Diencephalon (tissue), 1 donor: ENCODE data around the gene PPP1R37. TPM values are rescaled to one million over a fixed set of nuclear protein-coding genes. Genes with fewer than 3 reads are reported as not detected.

Source experiments
- small RNA-seq: library from RNA; depleted of rRNA; stranded (forward); fragments of <200 nt; gene quantifications from one replicate; pipeline ENCODE3, GENCODE V24; 2014
- total RNA-seq: library from RNA; depleted of rRNA; stranded (reverse); fragments of >200 nt; gene quantifications from one replicate; pipeline ENCODE4 v1.2.3, GENCODE V29; 2014

The PPP1R37 gene, protein sequence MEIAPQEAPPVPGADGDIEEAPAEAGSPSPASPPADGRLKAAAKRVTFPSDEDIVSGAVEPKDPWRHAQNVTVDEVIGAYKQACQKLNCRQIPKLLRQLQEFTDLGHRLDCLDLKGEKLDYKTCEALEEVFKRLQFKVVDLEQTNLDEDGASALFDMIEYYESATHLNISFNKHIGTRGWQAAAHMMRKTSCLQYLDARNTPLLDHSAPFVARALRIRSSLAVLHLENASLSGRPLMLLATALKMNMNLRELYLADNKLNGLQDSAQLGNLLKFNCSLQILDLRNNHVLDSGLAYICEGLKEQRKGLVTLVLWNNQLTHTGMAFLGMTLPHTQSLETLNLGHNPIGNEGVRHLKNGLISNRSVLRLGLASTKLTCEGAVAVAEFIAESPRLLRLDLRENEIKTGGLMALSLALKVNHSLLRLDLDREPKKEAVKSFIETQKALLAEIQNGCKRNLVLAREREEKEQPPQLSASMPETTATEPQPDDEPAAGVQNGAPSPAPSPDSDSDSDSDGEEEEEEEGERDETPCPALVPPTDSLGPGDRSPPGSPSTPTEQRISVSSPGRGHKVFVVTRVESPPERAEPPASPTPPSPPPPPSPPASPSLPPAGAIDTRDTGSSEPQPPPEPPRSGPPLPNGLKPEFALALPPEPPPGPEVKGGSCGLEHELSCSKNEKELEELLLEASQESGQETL
- 21.0 TPM for total RNA-seq

GRCh38 chr19:45092747-45093678, at the start of gene PPP1R37:
Gene PPP1R37 (plus strand): TSS chr19:45093179. CDS start chr19:45093326, 147 bp downstream.

GRCh38 chr19:45076029-45076850, 16.7 kb upstream of the PPP1R37 start, which contains the start of gene ZNF296:
Gene ZNF296 (minus strand): TSS chr19:45076478. CDS start chr19:45076373, 105 bp downstream.

GRCh38 chr19:45079063-45079910, 13.7 kb upstream of the PPP1R37 start, which contains the start of gene GEMIN7:
Gene GEMIN7 (plus strand): TSS chr19:45079260. CDS start chr19:45090115, 10,855 bp downstream.

DNA sequence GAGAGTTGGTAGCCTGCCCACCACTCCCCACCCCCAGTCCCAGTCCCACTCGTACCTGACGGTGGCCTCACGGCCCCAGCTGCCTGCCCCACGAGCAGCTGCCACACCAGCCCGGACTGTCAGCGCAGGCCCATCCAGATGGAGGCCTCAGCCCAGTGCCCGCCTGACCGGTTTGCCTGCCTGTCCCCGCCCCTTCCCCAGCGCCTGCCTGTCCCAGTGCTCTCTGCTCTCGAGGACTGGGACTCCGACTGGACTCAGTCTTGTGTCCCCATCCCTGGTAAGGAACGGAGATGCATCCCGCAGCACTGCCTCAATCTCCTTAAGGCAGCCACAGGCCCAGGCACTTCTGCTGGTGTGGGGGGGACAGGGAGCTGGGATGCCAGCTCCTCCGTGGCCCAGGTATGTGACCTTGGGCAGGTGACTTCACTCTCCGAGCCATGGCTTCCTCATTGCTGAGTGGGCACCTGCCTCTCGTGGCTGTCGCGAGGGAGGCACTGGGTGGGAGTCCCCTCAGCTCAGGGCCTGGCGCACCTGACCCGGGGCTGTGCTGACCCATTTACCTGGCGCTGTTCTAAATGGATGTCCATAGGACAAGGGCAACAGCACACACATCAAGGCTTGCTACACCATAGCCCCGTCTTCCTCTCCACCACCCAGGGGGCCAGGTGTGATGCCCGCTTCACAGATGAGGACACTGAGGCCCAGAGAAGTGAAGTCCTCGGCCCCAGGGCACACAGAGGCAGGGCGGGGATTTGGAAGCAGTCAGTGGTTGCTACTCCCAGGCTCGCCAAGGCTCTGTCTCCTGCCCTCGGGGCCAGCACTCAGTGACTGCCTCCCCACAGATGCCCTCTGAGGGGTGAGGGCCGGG, 68.1 kb downstream of the PPP1R37 start, which contains the start of gene NKPD1:
Gene NKPD1 (minus strand): TSS at position 113 of the 868 bp plus-strand sequence. CDS start 832 bp downstream, outside the sequence.

GRCh38 chr19:45177817-45178261, 84.9 kb downstream of the PPP1R37 start, which contains the start of gene TRAPPC6A:
Gene TRAPPC6A (minus strand): TSS chr19:45178237. CDS start chr19:45178218, 19 bp downstream.

DNA sequence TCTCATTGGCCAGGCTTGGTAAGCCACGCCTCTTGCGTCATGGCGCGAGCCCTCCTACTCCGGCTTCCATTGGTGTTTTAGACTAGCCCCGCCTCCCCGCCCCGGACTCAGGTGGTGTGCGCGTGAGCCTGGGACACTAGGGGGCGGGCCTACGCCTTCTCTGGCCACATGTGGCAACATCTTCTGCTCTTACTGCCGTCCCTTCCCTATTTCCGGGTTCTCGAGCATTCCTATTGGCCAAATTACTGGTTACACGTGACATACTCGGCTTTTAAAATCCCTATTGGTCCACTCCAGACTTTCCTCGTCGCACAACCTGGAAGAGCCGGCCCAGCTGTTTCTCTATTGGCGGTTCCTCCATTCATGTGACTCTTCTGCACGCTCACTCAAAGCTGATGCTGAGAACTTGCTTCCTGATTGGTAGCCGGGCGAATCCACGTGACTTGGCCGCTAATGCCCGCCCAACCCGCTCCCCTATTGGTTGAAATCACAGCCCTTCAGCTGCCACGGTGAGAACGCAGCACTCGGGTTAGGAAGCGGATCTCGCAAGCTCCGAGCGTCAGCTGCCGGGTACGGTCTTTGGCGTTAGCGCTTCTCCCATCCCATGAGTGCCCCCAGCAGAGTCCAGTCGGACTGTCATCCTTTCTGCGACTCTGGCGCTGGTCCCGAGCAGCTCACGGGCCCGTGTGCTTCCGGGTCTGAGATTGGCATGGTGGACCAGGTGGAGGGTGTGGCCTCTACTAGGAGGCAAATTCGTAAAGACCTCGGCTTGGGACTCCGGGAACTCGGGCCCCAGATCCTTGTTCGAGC, 85.5 kb downstream of the PPP1R37 start, which contains the start of gene BLOC1S3:
Gene BLOC1S3 (plus strand): TSS at position 523 of the 810 bp plus-strand sequence. CDS start 513 bp downstream, outside the sequence.

Small RNAs within 50 kb of the gene (small RNA-seq; reads per million reads assigned to genes)
- gene RNU6-611P: not detected

Other genes starting within 250 kb of the PPP1R37 start
- 27.5 TPM for gene NECTIN2, start 246.9 kb upstream of the PPP1R37 start, total RNA-seq
- 32.3 TPM for gene TOMM40, start 201.9 kb upstream of the PPP1R37 start, total RNA-seq
- gene APOE, start 187.4 kb upstream of the PPP1R37 start, total RNA-seq: 260 TPM
- gene APOC1, start 178.6 kb upstream of the PPP1R37 start, total RNA-seq: 17.8 TPM
- not detected for gene APOC4, start 150.9 kb upstream of the PPP1R37 start, total RNA-seq
- gene APOC2, start 147.1 kb upstream of the PPP1R37 start, total RNA-seq: 2.5 TPM
- gene CLPTM1, start 137.8 kb upstream of the PPP1R37 start, total RNA-seq: 71.7 TPM
- 1.2 TPM for gene RELB, start 91.7 kb upstream of the PPP1R37 start, total RNA-seq
- gene CLASRP, start 54.1 kb upstream of the PPP1R37 start, total RNA-seq: 11.3 TPM
- 0.69 TPM for gene ZNF296, start 16.7 kb upstream of the PPP1R37 start, total RNA-seq
- gene GEMIN7, start 13.9 kb upstream of the PPP1R37 start, total RNA-seq: 12.5 TPM
- gene NKPD1, start 67.8 kb downstream of the PPP1R37 start, total RNA-seq: 0.69 TPM
- gene TRAPPC6A, start 85.1 kb downstream of the PPP1R37 start, total RNA-seq: 7.2 TPM
- gene BLOC1S3, start 85.6 kb downstream of the PPP1R37 start, total RNA-seq: 4.4 TPM
- 0.23 TPM for gene EXOC3L2, start 152.2 kb downstream of the PPP1R37 start, total RNA-seq
- 39.2 TPM for gene MARK4, start 158.1 kb downstream of the PPP1R37 start, total RNA-seq
- not detected for gene CKM, start 229.7 kb downstream of the PPP1R37 start, total RNA-seq
- 1.8 TPM for gene KLC3, start 247.6 kb downstream of the PPP1R37 start, total RNA-seq